VCaP (cell line): ENCODE data around the gene MAN2A1.
A peak's percentile ranks its signal among the peaks of the same experiment; 100 is the strongest.

Experiments
- H3K27ac ChIP-seq: fragments of 450-650 bp; 2 replicates; pipeline ENCODE4 v1.5.1; 2017
- CTCF ChIP-seq: fragments of 450-650 bp; conservative IDR thresholded peaks from 2 replicates; pipeline ENCODE4 v1.5.1; 2017; ENCODE audit warnings: mild to moderate bottlenecking, moderate library complexity

The MAN2A1 gene

GRCh38 chr5:109690975-109691574 lies 1.3 kb downstream of the MAN2A1 start:
- TF ChIP-seq CTCF, result peak; percentile 77
- H3K27ac ChIP-seq, result peak overlapping the region; percentile 84; the same call in 1 of the 2 replicates

- TF ChIP-seq CTCF, result no peak
- no peak overlapping the region for H3K27ac ChIP-seq
These were observed 2.3 kb downstream of the MAN2A1 start for GRCh38 chr5:109691996-109692395.

- no peak overlapping the region for H3K27ac ChIP-seq
- no peak for TF ChIP-seq CTCF
These were observed 3.1 kb downstream of the MAN2A1 start for GRCh38 chr5:109692852-109693251.

GRCh38 chr5:109693535-109694400 lies 4.0 kb downstream of the MAN2A1 start:
- no peak for TF ChIP-seq CTCF
- H3K27ac ChIP-seq, result no peak overlapping the region

GRCh38 chr5:109694451-109694891 lies 4.7 kb downstream of the MAN2A1 start:
- TF ChIP-seq CTCF, result no peak
- no peak overlapping the region for H3K27ac ChIP-seq

- no peak overlapping the region for H3K27ac ChIP-seq
- no peak for TF ChIP-seq CTCF
These were observed 5.5 kb downstream of the MAN2A1 start for GRCh38 chr5:109695005-109695926.

- no peak overlapping the region for H3K27ac ChIP-seq
- no peak for TF ChIP-seq CTCF
These were observed 7.6 kb downstream of the MAN2A1 start for GRCh38 chr5:109697339-109697738.
